Breast epithelium (tissue), 3 donors: ENCODE data around the gene EML1.

Experiments
- CTCF ChIP-seq, 3 donors: fragments of 450-650 bp; IDR thresholded peaks; one replicate each; pipeline ENCODE4 v1.5.1; 2016 to 2017; ENCODE audit warnings: antibody characterized with exemption in 3 of 3, mild to moderate bottlenecking in 3 of 3, moderate library complexity in 3 of 3
- POLR2A ChIP-seq: fragments of 450-650 bp; IDR thresholded peaks from one replicate; pipeline ENCODE4 v1.6.1; 2016; ENCODE audit warnings: antibody characterized with exemption, mild to moderate bottlenecking, moderate library complexity
- POLR2AphosphoS5 ChIP-seq, 3 donors: sonication (generic); formaldehyde crosslinking; IDR thresholded peaks; one replicate each; pipeline ENCODE4 v1.6.1; 2017; ENCODE audit warnings: antibody characterized with exemption in 3 of 3

GRCh38 chr14:99760817-99761216 is 32.4 kb upstream of the EML1 start:
- TF ChIP-seq CTCF (IDR thresholded peaks at IDR 0.05) (no peak), POLR2A (no peak), POLR2AphosphoS5 (IDR thresholded peaks at IDR 0.05) (no peak)
